GM21515 (cell line): ENCODE data around the gene ADAMTS8.
"Not testable (repeated sequence)": the region's sequence is repeated elsewhere in the genome, so short reads cannot be mapped to it uniquely, and the experiment has no call there.

Source experiments
- ATAC-seq: cut with Tn5 transposase; IDR thresholded peaks from one replicate; pipeline ENCODE4 v1.9.1; 2021; ENCODE audit not compliant: unreplicated experiment

Gene ADAMTS8

DNA sequence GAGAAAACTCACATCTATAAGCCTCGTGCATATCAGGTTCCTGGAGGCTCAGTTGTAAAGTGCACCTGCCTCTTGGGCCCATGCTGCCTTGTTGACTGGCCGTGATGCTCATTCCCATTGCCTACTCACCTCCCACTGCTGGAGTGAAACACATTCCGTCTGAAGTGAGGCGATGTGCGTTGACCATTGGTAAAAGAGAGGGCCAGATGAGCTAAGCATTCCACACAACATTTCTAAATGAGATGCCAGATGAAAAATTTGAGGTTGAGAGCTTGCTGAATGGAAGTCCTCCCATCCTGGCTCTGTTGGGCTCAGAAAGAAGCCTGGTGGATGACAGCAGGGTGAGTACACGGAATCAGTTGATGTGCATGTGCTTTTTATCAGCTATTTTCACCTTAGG lies 11.5 kb upstream of the ADAMTS8 start:
- ATAC-seq = no peak

DNA sequence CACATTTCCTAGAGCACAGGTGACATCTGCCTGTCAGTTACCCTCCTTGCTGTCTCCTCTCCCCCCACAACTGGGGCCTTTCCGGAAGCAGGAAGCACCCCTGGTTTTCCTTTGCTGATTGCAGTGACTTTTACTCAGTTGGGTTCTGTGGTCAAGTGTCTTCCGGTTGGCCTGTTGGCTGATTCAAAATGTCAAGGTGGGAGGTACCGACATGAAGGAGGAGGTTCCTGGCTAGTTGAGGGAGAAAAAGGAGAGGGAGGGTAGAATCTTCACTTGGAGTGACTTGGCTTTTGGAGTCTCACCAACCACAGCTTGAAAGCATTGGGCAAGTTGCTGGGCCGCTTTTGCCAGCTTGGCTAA lies 10.7 kb upstream of the ADAMTS8 start:
- no peak for ATAC-seq

DNA sequence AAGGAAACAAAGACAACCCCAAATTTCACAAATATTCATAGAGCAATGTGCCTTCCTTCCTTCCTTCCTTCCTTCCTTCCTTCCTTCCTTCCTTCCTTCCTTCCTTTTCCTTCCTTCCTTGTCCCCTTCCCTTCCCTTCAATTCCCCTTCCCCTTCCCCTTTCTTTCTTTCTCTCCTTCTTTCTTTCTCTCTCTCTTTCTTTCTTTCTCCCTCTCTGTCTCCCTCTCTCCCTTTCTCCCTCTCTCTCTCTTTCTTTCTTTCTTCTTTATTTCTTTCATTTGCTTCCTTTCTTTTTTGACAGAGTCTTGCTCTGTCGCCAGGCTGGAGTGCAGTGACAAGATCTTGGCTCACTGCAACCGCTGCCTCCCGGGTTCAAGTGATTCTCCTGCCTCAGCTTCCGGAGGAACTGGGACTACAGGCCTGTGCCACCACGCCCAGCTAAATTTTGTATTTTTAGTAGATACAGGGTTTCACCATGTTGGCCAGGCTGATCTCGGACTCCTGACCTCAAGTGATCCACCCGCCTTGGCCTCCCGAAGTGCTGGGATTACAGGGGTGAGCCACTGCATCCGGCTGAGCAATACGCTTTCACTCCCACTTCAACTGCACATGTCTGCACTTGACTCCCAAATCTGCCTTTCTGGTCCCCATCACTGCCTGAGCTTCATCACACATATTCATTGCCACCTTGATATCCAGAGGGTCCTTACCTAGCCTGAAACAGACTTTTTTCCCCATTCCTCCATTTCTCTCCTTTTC lies 10.2 kb upstream of the ADAMTS8 start:
- not testable (repeated sequence) for ATAC-seq

DNA sequence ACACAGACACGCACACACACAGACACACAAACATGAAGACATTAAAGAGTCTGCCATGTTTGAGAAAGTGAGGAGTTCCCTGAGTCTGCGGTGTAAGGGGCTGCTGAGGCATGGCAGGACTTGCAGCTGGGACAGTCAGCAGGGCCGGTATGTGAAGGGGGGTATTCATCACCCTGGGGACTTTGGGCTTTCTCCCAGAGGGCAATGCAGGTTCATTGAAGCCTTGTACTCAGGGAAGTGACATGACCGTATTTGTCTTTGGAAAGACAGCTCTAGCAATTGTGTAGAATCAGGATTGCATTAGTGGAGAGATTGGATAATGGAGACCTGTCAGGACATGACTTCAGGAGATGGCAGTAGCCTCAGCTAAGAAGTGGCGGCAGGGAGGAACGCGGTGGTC lies 9.4 kb upstream of the ADAMTS8 start:
- no peak for ATAC-seq

DNA sequence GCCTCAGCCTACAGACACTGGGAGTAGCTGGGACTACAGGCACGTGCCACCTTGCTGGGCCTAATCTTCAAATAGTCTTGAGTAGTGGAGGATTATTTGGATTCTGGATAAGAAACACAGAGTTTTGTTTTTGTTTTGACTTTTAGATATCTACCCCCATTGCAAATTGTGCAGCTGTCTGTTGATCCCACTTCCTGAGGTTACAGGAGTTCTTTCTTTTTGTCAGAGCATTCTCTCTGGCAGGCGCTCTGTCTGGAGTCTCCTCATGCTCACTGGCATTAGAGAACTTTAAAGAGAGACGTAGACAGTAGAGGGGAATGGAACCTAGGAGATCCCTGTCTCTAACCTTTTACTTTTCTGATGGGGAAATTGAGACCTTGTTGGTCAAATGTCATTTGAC lies 7.8 kb upstream of the ADAMTS8 start:
- no peak for ATAC-seq

DNA sequence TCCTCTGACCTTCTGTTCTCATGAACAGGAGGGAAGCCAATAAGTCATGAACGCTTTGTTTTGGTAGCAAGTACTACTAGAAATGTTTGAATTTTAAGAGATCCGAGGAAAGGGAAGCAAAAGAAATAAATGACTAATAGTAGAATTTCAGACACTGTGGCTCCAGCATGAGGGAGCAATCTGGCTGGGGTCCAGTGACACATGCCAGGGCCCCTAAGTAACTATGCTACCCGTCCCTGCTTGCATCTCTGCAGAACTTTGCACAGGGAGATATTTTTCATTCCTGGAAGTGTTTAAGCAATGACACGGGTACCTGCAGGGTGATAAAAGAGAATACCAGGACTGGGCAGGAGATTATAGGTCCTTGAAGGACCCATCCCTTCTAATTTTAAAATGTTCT lies 7.3 kb upstream of the ADAMTS8 start:
- ATAC-seq = no peak

DNA sequence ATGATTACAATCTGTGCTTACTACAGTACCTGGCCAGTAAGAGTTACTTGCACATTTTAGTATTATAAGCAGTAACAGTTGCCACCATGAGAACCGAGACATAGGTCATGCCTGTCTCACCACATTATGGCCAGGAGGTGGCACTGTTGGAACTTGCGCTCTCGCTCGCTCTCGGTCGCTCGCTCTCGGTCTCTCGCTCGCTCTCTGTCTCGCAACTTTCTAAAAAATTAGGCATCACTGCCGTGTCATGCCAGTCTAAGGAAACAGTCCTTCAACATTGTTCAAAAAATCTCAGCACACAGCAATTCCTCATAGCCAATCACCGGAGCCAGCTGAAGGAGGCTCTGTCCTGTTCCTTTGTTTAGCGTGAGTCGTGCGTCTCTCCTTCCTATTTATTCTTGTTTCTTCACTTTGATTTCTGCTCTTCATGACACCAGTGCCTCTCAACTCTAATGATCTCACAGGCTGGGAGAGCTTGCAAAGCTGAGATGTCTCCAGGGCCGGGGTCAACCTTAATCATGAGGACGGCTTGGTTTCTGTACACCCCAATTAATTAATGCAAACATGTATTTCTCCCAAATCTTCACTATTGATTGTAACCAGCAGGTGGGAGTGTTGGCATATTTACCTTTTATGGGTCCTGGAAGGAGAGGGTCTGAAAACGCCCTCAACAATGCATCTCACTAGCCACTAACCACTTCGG lies 6.3 kb upstream of the ADAMTS8 start:
- ATAC-seq = peak; percentile 87

DNA sequence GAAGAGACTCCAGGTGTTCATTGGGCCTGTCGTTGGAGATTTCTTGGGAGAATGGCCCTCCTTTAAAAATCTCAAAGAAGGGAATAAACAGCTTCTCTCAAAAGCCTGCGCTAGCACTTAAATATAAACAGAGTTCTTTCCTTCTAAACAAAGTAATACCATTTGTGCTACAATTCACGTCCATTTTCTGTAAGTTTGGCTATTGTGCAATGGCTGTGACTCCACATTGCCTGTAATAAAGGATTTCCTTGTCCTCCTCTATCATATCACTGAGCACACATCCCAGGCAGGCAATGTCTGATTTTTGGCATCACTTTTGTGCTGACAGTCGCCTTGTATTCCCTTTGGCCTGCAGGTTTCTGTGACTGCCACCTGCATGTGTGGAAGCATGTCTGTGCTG lies 4.9 kb upstream of the ADAMTS8 start:
- no peak for ATAC-seq

DNA sequence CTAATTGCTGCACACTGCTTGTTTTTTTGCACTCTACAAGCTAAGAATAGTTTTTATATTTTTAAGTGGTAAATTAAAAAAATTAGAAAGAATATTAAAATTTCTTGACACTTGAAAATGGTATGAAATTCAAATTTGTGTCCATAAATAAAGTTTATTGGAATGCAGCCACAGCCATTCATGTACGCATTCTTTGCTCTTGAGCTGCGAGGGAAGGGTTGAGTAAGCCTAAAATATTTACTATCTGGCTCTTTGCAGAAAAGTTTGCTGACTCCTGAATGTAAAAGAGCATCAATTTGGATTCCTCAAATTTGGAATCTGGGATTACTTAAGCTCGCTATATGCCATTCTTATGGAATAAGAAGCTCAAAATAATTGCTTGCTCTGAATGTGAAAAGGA lies 3.4 kb upstream of the ADAMTS8 start:
- ATAC-seq = no peak

DNA sequence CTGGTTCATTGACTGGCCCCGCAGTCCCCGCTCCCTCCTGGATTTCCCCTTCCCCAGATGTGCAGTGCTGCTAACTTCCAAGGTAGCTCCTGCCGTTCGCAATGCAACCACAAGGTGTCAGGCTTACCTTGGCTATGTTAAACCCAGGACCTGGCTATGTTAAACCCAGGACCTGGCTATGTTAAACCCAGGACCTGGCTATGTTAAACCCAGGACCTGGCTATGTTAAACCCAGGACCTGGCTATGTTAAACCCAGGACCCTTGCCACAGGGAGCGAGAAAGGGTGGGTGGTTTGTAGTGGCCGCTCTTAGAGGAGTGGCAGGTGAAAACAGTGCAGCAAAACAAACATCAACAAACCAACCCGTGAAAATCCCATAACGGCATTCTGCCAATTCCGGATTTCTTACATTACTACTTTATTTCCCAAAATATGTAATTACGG lies 2.9 kb upstream of the ADAMTS8 start:
- no peak for ATAC-seq

DNA sequence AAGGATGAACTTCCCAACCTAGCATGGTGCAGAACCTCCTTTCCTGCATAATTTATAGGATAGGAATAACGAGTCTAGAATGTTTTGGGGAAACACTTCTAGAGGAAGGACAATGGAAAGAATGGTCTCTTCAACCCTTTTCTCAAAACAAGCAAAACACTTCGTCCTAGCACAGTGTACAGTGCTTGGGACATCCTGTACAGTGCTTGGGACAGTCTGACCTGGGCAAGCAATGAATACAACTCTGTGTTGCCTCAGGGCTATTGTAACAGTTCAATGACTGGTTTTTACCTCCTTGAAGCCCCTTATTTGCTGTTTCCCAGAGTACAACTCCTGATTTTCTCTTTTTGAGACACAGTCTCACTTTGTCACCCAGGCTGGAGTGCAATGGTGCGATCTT lies 1.6 kb upstream of the ADAMTS8 start:
- no peak for ATAC-seq

DNA sequence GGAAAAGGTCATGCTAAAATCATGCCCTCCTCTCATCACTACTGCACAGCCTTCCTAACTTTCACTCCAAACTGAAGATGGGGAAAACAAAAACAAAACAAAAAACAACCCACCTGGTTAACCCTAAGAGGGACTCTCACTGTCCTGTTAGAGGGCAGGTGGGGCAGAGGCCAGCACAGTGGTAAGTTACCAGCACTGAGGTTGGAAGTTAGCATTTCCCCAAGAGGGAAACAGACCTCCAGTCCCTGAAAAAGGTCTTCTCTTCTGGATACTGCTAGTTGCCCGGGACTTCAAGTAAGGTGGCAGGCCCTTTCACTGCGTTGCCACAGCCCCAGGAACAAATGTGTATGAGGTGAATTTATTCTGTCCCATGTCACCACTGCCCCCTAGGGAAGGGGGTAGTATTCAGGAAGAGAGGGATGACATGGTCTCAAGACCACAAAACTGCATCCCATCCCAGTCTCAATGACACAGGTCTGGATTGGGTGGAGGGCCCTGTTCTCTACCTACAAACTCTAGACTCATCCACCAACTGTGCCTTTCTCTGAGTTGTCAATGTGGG lies 792 bp upstream of the ADAMTS8 start:
- ATAC-seq = no peak

DNA sequence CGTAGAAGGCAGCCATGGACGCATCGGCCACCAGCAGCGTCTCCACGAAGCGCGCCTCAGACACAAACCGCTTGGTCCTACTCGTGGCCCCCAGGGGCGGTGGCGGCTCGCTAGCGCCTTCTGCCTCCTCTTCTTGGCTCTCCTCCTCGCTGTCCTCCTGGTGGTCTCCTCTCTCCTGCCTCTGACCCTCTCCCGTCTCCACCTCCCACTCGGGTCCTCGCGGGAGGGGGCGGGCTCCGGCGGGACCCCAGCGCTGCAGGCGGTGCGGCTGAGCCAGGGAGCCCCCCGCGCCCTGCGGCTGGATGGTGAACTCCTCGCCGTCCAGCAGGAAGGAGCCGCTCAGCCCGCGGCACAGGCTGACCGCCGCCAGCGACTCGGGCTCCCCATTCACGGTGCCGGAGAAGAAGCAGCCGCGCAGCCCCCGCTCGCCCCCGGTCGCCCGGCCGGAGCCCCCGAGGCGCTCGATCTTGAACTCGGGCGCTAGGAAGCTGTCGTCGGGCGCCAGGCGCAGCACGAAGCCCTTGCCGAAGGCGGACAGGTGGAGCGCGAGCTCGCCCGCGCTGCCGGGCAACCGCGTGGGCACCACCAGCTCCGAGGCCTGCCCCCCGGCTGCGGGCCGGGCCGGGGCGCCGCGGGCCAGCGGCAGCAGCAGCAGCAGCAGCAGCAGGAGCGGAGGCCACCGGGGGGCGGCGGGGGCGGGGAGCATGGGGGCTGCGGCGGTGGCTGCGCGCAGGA lies 661 bp downstream of the ADAMTS8 start:
- no peak for ATAC-seq

DNA sequence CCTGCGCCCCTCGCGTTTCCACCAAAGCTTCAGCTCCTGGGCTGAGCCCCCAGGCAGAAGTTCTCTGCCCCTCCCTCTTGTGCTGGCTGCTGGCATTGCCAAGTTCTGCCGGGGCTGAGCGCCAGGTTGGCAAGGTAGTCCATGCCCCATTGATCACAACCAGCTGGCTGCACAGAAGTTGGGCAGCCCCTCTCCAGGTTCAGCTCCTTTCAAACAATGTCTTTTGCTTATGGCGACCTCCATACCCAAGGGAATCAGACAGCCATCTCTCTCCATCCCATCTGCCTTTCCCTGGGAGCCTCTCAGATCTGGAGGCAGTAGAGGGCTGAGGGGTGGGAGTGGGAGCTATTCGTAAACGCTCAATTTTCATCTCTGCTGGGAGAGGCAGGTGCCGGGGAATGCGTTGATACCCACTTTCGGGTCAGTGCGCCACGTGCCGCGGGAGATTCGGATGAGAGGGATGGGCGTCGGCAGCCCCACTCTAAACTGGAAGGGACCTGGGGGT lies 1.5 kb downstream of the ADAMTS8 start:
- no peak for ATAC-seq

DNA sequence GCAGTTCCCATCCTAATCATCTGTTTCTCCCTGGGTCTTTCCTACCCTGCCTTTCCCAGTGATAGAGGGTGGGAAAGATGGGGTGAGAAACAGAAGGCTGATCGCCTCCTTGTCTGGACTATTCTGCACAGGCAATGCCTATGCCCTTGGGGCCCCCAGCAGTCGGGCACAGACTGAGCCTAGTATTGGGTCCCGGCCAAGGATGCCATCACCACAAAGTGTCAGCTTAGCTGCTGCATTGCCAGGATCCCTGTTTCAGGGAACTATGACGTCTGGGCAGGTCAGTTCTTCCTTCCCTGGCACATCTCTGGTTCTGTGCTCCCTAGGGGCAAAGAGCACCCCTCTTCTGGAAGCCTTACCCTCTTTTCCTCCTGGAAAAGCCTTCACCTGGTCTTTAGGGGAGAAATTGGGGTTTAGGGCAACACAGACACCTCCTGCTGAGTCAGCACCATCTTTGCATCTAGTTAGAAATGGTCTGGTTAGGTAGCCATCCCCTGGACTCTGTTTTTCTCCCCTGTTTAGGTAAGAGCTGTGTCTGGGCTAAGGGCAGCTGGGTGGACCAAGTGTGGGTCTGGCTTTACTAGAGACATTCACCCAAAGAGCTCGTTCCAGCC lies 2.1 kb downstream of the ADAMTS8 start:
- no peak for ATAC-seq

DNA sequence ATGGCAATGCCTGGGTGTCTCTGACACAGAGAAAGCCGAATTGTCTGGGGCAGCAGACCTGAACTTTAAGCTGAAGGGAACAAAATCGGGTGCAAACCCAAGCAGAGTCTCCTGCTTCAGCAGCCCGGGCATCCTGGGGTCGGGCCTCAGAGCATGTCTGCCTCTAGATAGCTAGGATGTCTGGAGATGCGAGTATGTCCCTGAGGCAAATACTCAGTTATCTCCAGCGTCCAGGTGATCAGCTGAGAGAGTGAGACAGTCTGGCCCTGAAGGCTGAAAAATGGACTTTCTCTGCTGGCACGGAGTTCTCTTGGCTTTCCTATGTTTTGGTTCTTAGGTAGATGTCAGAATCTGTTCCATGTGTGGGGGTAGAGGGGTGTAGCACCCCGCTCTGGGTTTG lies 3.3 kb downstream of the ADAMTS8 start:
- ATAC-seq = no peak

DNA sequence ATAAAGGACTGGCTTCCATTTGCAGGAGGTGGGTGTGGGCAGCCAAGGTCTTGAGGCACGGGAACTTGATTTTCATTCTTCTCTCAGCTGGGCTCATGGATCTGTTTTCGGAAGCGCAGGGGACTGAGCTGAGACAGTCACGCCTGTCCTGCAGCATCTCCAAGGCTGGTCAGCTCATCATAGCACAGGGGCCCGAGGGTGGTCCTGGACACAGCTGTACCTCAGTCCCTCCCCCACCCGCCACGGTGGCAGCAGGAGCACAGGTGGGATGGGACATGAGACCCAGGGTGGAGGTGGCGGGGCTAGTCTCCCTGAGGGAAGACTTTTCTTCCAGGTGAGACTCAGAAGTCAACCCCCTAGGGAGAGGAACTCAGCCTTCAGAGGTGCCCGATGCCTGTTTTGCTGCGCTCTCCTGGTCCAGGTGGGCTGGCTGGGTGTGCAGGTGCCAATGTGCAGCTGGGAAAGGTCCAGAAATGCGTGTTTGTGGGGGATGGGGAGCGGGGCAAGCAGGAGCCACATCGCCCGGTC lies 3.7 kb downstream of the ADAMTS8 start:
- ATAC-seq = no peak

DNA sequence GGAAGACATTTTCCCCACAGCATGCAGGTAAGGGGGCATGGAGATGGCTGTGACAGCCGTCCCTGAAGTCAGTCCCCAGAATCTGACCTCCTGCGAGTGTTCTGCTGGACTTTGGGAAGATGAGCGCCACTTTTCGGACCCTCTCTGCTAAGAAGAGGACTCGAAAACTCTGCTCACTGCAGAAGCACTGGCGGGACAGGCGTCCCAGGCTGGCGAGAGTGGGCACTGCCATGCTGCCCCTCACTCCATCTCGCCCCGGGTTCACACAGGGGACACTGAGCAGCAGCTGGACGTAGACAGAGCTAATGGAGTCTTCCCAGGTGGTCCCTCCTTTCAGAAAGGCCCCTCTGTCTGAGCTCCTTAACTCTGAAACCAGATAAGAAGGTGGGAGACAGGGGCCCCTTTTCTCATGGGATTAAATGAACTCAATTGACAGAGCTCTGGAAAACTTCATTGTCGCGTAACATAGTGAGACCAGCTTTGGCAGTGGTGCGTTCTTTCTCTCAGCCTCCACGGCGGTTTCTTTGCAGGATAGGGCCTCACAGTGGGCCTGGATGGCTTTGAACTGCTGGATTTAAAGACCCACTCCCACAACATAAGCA lies 4.8 kb downstream of the ADAMTS8 start:
- no peak for ATAC-seq

DNA sequence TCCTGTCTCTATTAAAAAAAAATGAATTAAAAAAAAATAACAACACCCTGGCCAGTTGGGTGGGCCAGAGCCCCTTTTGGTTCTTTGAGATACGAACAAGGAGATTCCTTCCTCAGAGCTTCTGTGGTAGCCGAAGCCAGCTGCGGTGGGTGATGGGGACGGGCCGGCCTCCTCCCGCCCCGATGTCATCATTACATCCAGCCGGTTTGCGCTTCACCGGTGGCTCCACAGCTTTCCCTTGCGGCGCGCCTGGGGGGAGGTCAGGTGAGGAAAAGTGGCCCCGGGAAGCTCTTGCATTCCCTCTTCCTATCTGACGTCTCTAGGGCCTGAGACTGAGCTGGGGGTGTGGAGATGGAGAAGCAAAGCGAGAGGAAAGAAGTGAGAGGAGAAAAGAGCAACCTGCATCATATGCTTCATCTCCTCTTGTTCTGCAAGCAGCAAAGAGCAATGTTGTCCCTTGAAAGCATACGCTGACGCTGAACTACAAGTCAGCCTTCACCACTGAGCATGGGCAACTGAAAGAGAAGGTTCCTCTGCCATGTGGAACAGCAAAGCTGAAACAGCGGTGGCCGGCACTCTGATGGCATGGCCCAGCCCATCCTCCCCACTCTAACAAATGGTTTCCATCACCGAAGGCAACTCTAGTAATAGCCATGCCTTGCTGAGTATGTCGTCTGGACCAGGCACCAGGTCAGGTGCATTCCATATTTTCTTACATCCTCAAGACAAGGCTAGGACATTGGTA lies 6.0 kb downstream of the ADAMTS8 start:
- no peak for ATAC-seq

DNA sequence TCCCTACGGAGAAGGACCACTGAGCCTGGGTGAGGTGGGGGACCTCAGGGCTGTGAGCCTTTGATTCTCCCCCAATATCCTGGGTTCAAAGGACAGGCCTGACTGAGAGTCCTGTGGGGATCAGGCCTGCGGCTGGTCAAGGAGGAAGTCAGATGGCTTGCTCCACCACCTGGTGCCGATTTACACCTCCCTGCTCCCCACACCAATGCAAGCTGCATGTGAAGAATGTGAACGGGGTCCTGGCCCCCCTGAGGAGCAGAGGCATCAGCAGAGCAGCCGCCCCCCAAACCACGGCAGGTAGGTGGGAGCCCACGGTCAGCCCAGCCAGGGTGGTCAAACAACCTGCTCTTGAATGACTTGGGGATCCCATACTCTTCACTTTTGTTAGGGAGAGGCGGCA lies 6.7 kb downstream of the ADAMTS8 start:
- no peak for ATAC-seq
